Osteoblast (primary cell): ENCODE data around the gene HEXD. TPM values are rescaled to one million over a fixed set of nuclear protein-coding genes. Genes with fewer than 3 reads are reported as not detected.

Experiments
- DNase-seq: peaks from one replicate; pipeline ENCODE4 v3.0.0; 2011; ENCODE audit warnings: low spot score, mixed read lengths; ENCODE audit not compliant: insufficient read length; ENCODE audit errors: missing footprints
- H2AFZ ChIP-seq: 2 replicates; pipeline ENCODE4 v1.6.0; 2011; ENCODE audit warnings: mild to moderate bottlenecking, low read length
- H3K27ac ChIP-seq: 2 replicates; pipeline ENCODE4 v1.5.1; 2011; ENCODE audit warnings: mild to moderate bottlenecking, low read depth, low read length, moderate library complexity
- H3K27me3 ChIP-seq: 2 replicates; pipeline ENCODE4 v1.6.0; 2012; ENCODE audit warnings: mild to moderate bottlenecking, control low read depth, inconsistent platforms, low read length, moderate library complexity; ENCODE audit not compliant: insufficient read depth
- H3K36me3 ChIP-seq: 2 replicates; pipeline ENCODE4 v1.5.1; 2011; ENCODE audit warnings: mild to moderate bottlenecking, low read length, control low read depth, moderate library complexity; ENCODE audit not compliant: insufficient read depth
- H3K4me1 ChIP-seq: 2 replicates; pipeline ENCODE4 v1.5.1; 2011; ENCODE audit warnings: mild to moderate bottlenecking, low read length, control low read depth, moderate library complexity; ENCODE audit not compliant: insufficient read depth
- H3K4me2 ChIP-seq: 2 replicates; pipeline ENCODE4 v1.6.0; 2011; ENCODE audit warnings: mild to moderate bottlenecking, low read length; ENCODE audit not compliant: insufficient read depth
- H3K4me3 ChIP-seq: fragments of 200-600 bp; sonication (generic); 3 replicates; pipeline ENCODE4 v1.5.1; 2012; ENCODE audit warnings: mild to moderate bottlenecking, low read length, inconsistent platforms; ENCODE audit not compliant: insufficient read depth
- H3K79me2 ChIP-seq: 2 replicates; pipeline ENCODE4 v1.6.0; 2012; ENCODE audit warnings: mild to moderate bottlenecking, low read length, control low read depth, inconsistent platforms; ENCODE audit not compliant: insufficient read depth
- H3K9me3 ChIP-seq: 2 replicates; pipeline ENCODE4 v1.5.1; 2011; ENCODE audit warnings: low read depth, low read length, control low read depth
- H4K20me1 ChIP-seq: 2 replicates; pipeline ENCODE4 v1.6.0; 2012; ENCODE audit warnings: mild to moderate bottlenecking, low read length, control low read depth; ENCODE audit not compliant: insufficient read depth
- CTCF ChIP-seq: IDR thresholded peaks from 2 replicates; pipeline ENCODE4 v1.5.1; 2011; ENCODE audit warnings: mild to moderate bottlenecking, low read depth, low read length, moderate library complexity; ENCODE audit errors: extremely low read depth
- total RNA-seq: library from RNA; depleted of rRNA; stranded (reverse); fragments of >200 nt; gene quantifications from 2 replicates; pipeline ENCODE4 v1.2.3, GENCODE V29; 2012

HEXD gene
- total RNA-seq, 1 donor = 20.3 TPM

GRCh38 chr17:82394278-82394677 is 23.9 kb upstream of the HEXD start:
- TF ChIP-seq CTCF = no peak
- H3K4me3 ChIP-seq = no peak overlapping the region
- no peaks in the 10 kb centered on the region for H3K79me2 ChIP-seq
- H3K4me1 ChIP-seq = peaks cover 12% of the 10 kb centered on the region
- no peaks in the 10 kb centered on the region for H3K27me3 ChIP-seq
- no peaks in the 10 kb centered on the region for H3K9me3 ChIP-seq
- DNase-seq = no peak
- no peak overlapping the region for H3K4me2 ChIP-seq
- H4K20me1 ChIP-seq = no peaks in the 10 kb centered on the region
- no peak overlapping the region for H3K27ac ChIP-seq
- no peak overlapping the region for H2AFZ ChIP-seq
- H3K36me3 ChIP-seq = no peaks in the 10 kb centered on the region

- TF ChIP-seq CTCF = no peak
- Histone ChIP-seq H3K4me3 (no peak overlapping the region), H3K79me2 (no peaks in the 10 kb centered on the region), H2AFZ (no peak overlapping the region), H4K20me1 (no peaks in the 10 kb centered on the region), H3K27me3 (no peaks in the 10 kb centered on the region), H3K4me2 (peak overlapping the region; percentile 6), H3K27ac (peak overlapping the region; percentile 63), H3K9me3 (no peaks in the 10 kb centered on the region), H3K36me3 (no peaks in the 10 kb centered on the region), H3K4me1 (peaks cover 12% of the 10 kb centered on the region)
- peak; percentile 99 for DNase-seq
Observed at GRCh38 chr17:82396601-82397435, 21.3 kb upstream of the HEXD start.

- no peak overlapping the region for H3K27ac ChIP-seq
- no peaks in the 10 kb centered on the region for H3K36me3 ChIP-seq
Observed at GRCh38 chr17:82397449-82398335, 20.5 kb upstream of the HEXD start.

More at GRCh38 chr17:82397449-82398335, 20.5 kb upstream of the HEXD start:
- H3K9me3 ChIP-seq = no peaks in the 10 kb centered on the region
- no peaks in the 10 kb centered on the region for H4K20me1 ChIP-seq
- H3K27me3 ChIP-seq = no peaks in the 10 kb centered on the region
- no peaks in the 10 kb centered on the region for H3K79me2 ChIP-seq
- H3K4me3 ChIP-seq = no peak overlapping the region
- DNase-seq = peak; percentile 84
- no peak overlapping the region for H3K4me2 ChIP-seq
- peaks cover 12% of the 10 kb centered on the region for H3K4me1 ChIP-seq
- H2AFZ ChIP-seq = no peak overlapping the region
- TF ChIP-seq CTCF = no peak
